HG03064 (cell line): Measurements from ENCODE around the gene LRRC51.

Experiments used
- ATAC-seq: cut with Tn5 transposase; IDR thresholded peaks from one replicate; pipeline ENCODE4 v1.9.1; 2021; ENCODE audit warnings: low read depth; ENCODE audit not compliant: unreplicated experiment

Gene LRRC51

GRCh38 chr11:72069200-72069599 is 11.4 kb upstream of the LRRC51 start:
- ATAC-seq: no peak

- no peak for ATAC-seq
Observed at GRCh38 chr11:72069787-72070251, 10.8 kb upstream of the LRRC51 start.

GRCh38 chr11:72070491-72070890 is 10.2 kb upstream of the LRRC51 start:
- no peak for ATAC-seq

- ATAC-seq: no peak
Observed at GRCh38 chr11:72072348-72072747, 8.3 kb upstream of the LRRC51 start.

GRCh38 chr11:72075109-72075508 is 5.5 kb upstream of the LRRC51 start:
- no peak for ATAC-seq

- ATAC-seq: no peak
Observed at GRCh38 chr11:72075756-72076155, 4.9 kb upstream of the LRRC51 start.

- ATAC-seq: no peak
Observed at GRCh38 chr11:72078477-72078876, 2.2 kb upstream of the LRRC51 start.

- no peak for ATAC-seq
Observed at GRCh38 chr11:72079819-72080325, 778 bp upstream of the LRRC51 start.

- ATAC-seq: no peak
Observed at GRCh38 chr11:72081184-72081644, 564 bp downstream of the LRRC51 start.

GRCh38 chr11:72081821-72082453 is 1.3 kb downstream of the LRRC51 start:
- ATAC-seq: no peak

GRCh38 chr11:72083414-72083813 is 2.8 kb downstream of the LRRC51 start:
- no peak for ATAC-seq

GRCh38 chr11:72084076-72084475 is 3.4 kb downstream of the LRRC51 start:
- ATAC-seq: no peak

- ATAC-seq: no peak
Observed at GRCh38 chr11:72084965-72085364, 4.3 kb downstream of the LRRC51 start.

- no peak for ATAC-seq
Observed at GRCh38 chr11:72085621-72086351, 5.1 kb downstream of the LRRC51 start.

- no peak for ATAC-seq
Observed at GRCh38 chr11:72088076-72088808, 7.6 kb downstream of the LRRC51 start.

GRCh38 chr11:72091292-72091691 is 10.6 kb downstream of the LRRC51 start:
- ATAC-seq: no peak

GRCh38 chr11:72098741-72099140 is 18.1 kb downstream of the LRRC51 start:
- ATAC-seq: no peak

- ATAC-seq: no peak
Observed at GRCh38 chr11:72100009-72100408, 19.4 kb downstream of the LRRC51 start.

GRCh38 chr11:72100462-72100861 is 19.8 kb downstream of the LRRC51 start:
- ATAC-seq: no peak

- ATAC-seq: no peak
Observed at GRCh38 chr11:72102162-72102561, 21.5 kb downstream of the LRRC51 start.

GRCh38 chr11:72102631-72102945 is 21.9 kb downstream of the LRRC51 start:
- no peak for ATAC-seq
